ENCODE results near the gene ARNT2. TPM values are rescaled to one million over a fixed set of nuclear protein-coding genes. Genes with fewer than 3 reads are reported as not detected.

ARNT2 gene
- total RNA-seq, 1 donor from 2014 or later = 0.87 TPM

- Mint-ChIP-seq H3K36me3 (ENCODE audit: low read depth, unreplicated experiment) (no peaks in the 10 kb centered on the region), H3K27me3 (ENCODE audit: unreplicated experiment) (peaks cover 3% of the 10 kb centered on the region), H3K4me1 (ENCODE audit: unreplicated experiment) (no peaks in the 10 kb centered on the region), H3K9me3 (ENCODE audit: unreplicated experiment) (no peaks in the 10 kb centered on the region), H3K27ac (ENCODE audit: unreplicated experiment) (no peak overlapping the region), H3K4me3 (ENCODE audit: unreplicated experiment) (no peak overlapping the region)
- TF ChIP-seq CTCF (IDR thresholded peaks at IDR 0.05; ENCODE audit: unreplicated experiment) = no peak
- no peak for DNase-seq (ENCODE audit: low spot score)
These were observed 100.7 kb downstream of the ARNT2 start for GRCh38 chr15:80504931-80505330.

- no peaks in the 10 kb centered on the region for H3K36me3 Mint-ChIP-seq (ENCODE audit: low read depth, unreplicated experiment)
- DNase-seq (ENCODE audit: low spot score) = no peak
- peaks cover 3% of the 10 kb centered on the region for H3K27me3 Mint-ChIP-seq (ENCODE audit: unreplicated experiment)
- no peak overlapping the region for H3K27ac Mint-ChIP-seq (ENCODE audit: unreplicated experiment)
- H3K4me1 Mint-ChIP-seq (ENCODE audit: unreplicated experiment) = no peaks in the 10 kb centered on the region
- H3K4me3 Mint-ChIP-seq (ENCODE audit: unreplicated experiment) = no peak overlapping the region
- TF ChIP-seq CTCF (IDR thresholded peaks at IDR 0.05; ENCODE audit: unreplicated experiment) = no peak
- no peaks in the 10 kb centered on the region for H3K9me3 Mint-ChIP-seq (ENCODE audit: unreplicated experiment)
These were observed 102.2 kb downstream of the ARNT2 start for GRCh38 chr15:80506286-80506893.

GRCh38 chr15:80507131-80507530, 102.9 kb downstream of the ARNT2 start:
- peaks cover 3% of the 10 kb centered on the region for H3K27me3 Mint-ChIP-seq (ENCODE audit: unreplicated experiment)
- no peaks in the 10 kb centered on the region for H3K9me3 Mint-ChIP-seq (ENCODE audit: unreplicated experiment)
- H3K36me3 Mint-ChIP-seq (ENCODE audit: low read depth, unreplicated experiment) = no peaks in the 10 kb centered on the region
- no peak for DNase-seq (ENCODE audit: low spot score)
- no peak overlapping the region for H3K27ac Mint-ChIP-seq (ENCODE audit: unreplicated experiment)
- H3K4me3 Mint-ChIP-seq (ENCODE audit: unreplicated experiment) = no peak overlapping the region
- H3K4me1 Mint-ChIP-seq (ENCODE audit: unreplicated experiment) = no peaks in the 10 kb centered on the region
- TF ChIP-seq CTCF (IDR thresholded peaks at IDR 0.05; ENCODE audit: unreplicated experiment) = no peak

GRCh38 chr15:80507638-80508316, 103.6 kb downstream of the ARNT2 start:
- H3K36me3 Mint-ChIP-seq (ENCODE audit: low read depth, unreplicated experiment) = no peaks in the 10 kb centered on the region
- no peaks in the 10 kb centered on the region for H3K4me1 Mint-ChIP-seq (ENCODE audit: unreplicated experiment)
- H3K4me3 Mint-ChIP-seq (ENCODE audit: unreplicated experiment) = no peak overlapping the region
- peaks cover 3% of the 10 kb centered on the region for H3K27me3 Mint-ChIP-seq (ENCODE audit: unreplicated experiment)
- H3K27ac Mint-ChIP-seq (ENCODE audit: unreplicated experiment) = no peak overlapping the region
- no peaks in the 10 kb centered on the region for H3K9me3 Mint-ChIP-seq (ENCODE audit: unreplicated experiment)
- no peak for TF ChIP-seq CTCF (IDR thresholded peaks at IDR 0.05; ENCODE audit: unreplicated experiment)
- no peak for DNase-seq (ENCODE audit: low spot score)

DNA sequence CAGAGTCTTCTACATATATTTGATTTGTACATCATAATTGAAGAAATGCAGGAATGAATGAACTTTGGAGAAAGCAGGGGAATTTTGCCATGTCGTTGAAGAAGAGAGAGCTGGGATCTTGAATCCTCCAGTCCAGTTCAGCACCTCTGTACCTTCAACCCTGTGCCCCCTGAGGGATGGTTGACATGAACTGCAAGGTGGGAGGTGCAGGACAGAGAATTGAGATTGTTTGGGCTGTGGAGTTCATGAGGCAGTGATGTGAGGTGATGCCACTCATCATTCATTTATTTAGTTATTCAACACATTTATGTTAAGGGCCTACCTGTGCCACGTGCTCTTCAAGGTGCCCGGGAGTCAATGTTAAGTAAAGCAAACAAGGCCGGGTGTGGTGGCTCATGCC, 104.6 kb downstream of the ARNT2 start:
- Mint-ChIP-seq H3K27ac (ENCODE audit: unreplicated experiment) (no peak overlapping the region), H3K4me1 (ENCODE audit: unreplicated experiment) (no peaks in the 10 kb centered on the region), H3K36me3 (ENCODE audit: low read depth, unreplicated experiment) (no peaks in the 10 kb centered on the region), H3K27me3 (ENCODE audit: unreplicated experiment) (peaks cover 3% of the 10 kb centered on the region), H3K9me3 (ENCODE audit: unreplicated experiment) (no peaks in the 10 kb centered on the region), H3K4me3 (ENCODE audit: unreplicated experiment) (no peak overlapping the region)
- TF ChIP-seq CTCF (IDR thresholded peaks at IDR 0.05; ENCODE audit: unreplicated experiment) = no peak
- DNase-seq (ENCODE audit: low spot score) = no peak

Measured in endothelial cell (in vitro differentiated cells).